ENCODE data around the gene TLE6.
"Not testable (repeated sequence)": the region's sequence is repeated elsewhere in the genome, so short reads cannot be mapped to it uniquely, and the experiment has no call there.

The TLE6 gene

DNA sequence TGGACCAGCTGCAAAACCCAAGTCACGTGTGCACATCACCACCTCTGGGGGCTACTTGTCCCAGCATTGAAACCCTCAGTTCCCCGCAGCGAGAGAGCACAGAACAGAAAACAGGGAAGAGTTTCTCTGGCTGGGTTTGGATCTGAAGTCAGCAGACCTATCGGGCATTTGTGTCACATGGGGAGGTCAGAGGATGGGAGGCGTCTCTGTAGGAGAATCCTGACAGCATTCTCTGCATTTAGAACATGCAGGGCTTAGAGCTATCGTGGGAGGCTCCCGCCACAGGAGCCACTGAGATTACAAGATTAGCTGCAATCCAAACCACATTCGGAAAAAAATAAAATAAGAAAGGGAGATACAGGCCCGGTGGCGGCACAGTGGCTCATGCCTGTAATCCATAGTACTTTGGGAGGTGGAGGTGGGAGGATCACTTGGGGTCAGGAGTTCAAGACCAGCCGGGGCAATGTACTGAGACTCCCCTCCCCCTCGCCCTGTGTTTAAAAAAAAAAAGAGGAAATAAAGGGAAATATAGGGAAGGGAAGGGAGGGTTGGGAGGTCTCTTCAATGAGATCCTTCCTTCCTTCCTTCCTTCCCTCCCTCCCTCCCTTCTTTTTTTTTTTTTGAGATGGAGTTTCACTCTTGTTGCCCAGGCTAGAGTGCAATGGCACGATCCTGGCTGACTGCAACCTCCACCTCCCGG is 2.9 kb upstream of the TLE6 start:
- DNase-seq (ENCODE audit: low read depth), result peak; percentile 17

DNA sequence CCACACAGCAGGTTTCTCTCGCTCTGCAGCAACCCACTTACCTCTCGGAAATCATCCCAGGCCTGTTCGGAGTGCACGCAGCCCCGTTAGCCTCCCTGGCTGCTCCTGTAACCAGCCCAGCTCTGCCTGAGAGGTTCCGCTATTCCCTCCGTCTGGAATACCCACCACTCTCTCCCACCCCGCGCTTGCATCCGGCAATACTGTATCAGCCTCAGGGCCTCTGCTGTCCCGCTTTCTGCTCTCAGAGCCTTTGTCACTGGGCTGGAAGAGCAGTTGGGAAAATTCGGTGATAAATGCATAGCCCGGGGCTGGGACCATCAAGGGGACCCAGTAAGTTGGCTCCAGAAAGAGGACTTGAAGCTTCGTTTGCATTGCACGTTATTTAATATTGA is 759 bp upstream of the TLE6 start:
- no peak for DNase-seq (ENCODE audit: low read depth)

DNA sequence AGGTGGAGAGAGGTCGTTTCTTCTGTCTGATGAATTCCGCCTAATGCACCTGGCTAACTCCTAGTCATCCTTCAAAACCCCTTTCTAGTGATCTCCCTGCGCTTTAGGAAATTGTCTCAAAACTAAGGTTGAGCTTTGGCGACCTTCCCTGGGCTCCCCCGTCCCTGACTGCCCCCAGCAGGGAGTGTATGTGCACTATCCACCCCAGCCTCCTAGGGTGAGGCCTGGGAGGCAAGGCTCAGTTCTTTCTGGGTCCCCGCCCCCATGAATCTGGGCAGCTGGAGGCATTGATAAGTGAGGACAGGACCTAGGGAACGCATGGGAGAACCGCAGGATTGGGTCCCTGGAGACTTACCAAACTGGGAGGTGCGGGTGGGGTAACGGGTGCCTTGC is 378 bp downstream of the TLE6 start:
- no peak for DNase-seq (ENCODE audit: low read depth)

DNA sequence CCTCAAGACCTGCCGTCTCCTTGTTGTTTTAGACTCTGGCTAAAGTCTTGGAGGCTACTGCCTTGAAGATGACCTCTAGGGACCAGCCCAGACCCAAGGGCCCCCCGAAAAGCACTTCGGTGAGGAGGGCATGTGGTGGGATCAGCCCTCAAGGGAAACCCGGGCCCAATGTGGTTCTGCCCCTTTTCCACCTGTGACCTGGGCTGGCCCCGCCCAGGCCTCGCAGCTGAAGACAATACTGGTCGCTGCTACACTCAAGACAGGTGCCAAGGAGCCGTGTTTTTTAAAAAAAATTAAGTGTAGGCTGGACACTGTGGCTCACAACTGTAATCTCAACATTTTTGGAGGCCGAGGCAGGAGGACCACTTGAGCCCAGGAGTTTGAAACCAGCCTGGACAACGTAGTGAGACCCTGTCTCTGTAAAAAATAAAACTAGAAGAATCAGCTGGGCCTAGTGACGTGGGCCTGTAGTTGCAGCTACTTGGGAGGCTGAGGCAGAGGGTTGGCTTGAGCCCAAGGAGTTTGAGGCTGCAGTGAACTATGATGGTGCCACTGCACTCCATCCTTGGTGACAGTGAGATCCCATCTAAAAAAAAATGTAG is 903 bp downstream of the TLE6 start:
- no peak for DNase-seq (ENCODE audit: low read depth)

DNA sequence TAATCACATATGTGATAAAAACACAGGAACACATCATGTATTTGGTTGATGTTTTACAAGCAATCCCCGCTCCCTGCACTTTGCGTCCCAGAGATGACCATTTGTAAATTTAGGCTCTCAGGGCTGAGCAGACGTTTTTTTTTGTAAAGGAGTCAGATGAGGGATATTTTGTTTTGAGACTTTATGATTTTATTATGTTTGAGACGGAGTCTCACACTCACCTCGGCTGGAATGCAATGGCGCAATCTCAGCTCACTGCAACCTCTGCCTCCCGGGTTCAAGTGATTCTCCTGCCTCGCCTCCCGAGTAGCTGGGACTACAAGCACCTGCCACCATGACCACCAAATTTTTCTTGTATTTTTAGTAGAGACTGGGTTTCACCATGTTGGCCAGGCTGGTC is 1.4 kb downstream of the TLE6 start:
- no peak for DNase-seq (ENCODE audit: low read depth)

DNA sequence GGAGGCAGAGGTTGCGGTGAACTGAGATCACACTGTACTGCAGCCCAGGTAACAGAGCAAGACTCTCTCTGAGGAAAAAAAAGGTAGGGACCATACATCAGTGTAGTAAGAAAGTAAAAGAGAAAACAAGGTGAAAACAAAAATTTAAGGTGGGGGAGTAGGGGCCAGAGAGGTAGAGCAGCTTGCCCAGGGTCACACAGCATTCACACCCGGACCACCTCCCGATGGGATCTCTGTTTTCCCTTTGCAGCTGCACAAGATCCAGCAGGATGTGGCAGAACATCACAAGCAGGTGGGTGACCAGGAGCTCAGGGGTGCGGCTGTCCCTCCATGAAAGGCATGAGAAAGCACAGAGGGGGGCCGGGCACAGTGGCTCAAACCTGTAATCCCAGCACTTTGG is 4.5 kb downstream of the TLE6 start:
- DNase-seq (ENCODE audit: low read depth), result no peak

DNA sequence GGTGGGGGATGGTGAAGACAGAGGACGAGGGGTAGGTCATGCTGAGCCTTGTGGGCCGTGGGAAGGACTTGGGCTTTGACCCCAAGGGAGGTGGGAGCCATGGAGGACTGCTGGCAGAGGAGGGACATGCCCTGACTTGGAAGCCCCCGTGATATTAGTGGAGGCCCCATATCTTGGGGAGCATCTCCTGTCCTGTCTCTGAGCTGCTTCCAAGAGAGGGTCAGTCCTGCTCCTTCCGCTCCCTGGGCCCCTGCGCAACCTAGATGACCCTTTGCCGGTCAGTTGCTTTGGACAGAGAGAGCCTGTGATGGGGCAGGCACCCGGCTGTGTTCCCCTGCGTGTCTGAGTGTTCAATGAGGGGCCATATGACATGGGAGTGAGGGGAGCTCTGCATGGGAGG is 5.2 kb downstream of the TLE6 start:
- no peak for DNase-seq (ENCODE audit: low read depth)

DNA sequence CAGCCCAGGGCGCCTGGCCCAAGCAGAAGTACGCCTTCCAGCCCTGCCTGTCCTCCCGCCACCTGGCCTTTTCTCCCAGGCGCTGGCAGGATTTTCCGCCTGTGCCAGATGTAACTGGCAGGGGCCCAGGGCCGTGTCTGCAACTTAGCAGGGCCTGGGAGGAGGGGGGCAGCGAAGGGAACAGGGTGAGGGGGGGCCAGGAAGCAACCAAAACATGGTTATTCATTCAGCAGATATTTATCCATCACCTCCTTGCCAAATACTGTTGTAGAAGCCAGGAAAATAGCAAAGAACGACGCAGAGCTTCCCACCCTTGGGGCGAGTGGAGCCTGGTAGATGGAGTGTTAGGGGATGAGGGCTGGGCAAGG is 5.6 kb downstream of the TLE6 start:
- DNase-seq (ENCODE audit: low read depth), result no peak

DNA sequence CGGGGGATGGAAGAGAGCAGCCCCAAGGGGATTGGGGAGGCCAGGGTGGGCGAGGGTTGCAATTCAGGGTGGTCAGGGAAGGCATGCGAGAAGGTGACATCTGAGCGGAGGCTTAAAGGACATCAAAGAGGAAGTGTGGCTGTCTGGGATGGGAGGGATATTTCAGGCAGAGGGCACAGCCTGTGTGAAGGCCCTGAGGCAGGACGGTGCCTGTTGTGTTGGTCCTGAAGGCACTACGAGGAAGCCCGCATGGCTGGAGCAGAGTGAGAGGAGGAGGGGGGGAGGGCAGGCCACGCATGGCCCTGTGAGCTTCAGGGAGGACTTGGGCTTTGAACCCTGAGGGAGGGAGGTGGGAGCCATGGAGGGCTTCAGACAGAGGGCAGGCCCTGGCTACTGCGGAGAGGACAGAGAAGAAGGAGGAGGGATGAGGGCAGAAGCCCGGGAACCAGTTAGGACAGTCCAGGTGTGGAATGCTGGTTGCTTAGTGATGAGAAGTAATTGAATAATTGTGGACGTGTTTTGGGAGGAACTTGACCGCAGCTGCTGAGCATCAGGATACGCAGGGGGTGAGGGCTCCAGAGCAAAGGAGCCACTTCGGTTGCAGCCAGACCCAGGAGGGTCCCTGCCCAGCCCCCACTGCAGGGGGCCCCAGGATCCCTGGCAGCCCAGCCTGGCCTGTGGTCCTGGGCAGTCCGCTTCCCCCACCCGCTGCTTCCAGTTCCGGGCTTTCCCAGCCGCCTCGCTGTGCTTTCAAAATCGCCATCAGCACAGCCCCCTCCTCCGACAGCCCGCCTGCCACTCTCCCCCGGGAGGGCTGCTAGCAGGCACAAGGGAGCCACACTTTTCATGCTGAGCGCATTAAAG is 6.2 kb downstream of the TLE6 start:
- no peak for DNase-seq (ENCODE audit: low read depth)

DNA sequence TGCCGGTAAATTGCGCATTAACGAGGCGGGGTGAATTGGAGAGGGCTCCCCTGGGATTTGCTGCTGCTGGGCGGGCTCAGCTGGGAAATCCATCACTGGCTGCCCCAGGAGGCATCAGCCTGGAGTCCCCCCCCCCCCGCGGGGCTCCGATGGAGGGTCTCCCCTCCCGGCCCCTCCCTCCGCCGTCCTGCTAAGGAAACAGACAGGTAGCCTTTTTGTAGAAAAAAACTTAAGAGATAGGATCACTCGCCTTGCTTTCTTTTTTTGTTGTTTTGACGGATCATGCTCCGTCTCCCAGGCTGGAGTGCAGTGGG is 6.8 kb downstream of the TLE6 start:
- DNase-seq (ENCODE audit: low read depth), result no peak

DNA sequence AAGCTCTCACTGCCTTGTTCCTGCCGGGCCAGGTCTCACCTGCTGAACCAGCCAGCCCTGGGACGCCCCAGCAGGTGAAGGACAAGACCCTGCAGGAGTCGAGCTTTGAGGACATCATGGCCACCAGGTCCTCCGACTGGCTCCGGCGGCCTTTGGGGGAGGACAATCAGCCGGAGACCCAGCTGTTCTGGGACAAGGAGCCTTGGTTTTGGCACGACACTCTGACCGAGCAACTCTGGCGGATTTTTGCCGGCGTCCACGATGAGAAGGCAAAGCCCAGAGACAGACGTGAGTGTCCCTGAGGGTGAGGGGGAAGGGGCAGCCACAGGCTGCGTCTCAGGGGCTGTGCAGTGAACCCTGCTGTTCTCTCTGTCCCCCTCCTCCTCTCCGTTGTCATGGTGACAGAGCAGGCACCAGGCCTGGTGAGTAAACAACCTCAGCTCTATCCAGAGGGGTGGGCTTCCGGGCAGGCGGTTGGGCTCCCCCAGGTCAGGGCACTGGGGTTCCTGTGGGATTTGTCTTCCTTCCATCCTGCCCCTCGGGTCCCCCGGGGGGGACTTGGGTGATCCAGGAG is 9.7 kb downstream of the TLE6 start:
- no peak for DNase-seq (ENCODE audit: low read depth)

DNA sequence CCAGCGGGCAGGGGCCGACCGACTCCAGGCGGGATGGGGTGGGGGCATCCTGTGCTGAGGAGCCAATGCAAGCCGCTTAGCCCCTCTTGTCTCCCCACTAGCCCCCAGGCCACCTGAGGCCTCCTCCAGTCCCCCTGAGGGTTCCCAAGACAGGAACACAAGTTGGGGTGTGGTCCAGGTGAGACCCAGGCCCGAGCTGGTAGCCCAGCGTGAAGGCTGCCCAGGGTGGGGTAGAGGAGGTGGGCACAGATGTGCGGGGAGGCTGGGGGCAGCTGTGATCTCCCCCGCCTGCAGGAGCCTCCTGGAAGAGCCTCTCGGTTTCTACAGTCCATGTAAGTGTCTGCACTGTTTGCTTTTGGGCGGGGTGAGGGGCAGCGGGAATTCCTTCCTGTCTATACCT is 10.4 kb downstream of the TLE6 start:
- no peak for DNase-seq (ENCODE audit: low read depth)

DNA sequence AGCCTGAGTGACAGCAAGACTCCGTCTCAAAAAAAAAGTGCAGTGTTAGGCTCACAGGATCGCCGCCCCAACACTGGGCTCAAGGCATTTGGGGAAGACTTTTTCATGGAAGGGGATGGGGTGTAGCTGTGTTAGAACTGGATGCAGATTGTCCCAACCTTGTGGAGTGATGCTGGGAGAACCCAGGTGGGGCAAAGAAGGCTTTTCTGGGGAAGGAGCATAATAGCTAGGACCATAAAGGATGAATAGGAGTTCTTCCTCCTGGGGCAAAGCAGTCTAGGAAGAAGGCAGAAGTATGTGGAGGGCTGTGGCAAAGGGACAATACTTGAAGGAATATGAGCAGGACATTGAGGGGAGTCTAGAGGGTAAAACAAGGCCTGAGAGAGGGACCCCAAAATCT is 11.2 kb downstream of the TLE6 start:
- DNase-seq (ENCODE audit: low read depth), result no peak

DNA sequence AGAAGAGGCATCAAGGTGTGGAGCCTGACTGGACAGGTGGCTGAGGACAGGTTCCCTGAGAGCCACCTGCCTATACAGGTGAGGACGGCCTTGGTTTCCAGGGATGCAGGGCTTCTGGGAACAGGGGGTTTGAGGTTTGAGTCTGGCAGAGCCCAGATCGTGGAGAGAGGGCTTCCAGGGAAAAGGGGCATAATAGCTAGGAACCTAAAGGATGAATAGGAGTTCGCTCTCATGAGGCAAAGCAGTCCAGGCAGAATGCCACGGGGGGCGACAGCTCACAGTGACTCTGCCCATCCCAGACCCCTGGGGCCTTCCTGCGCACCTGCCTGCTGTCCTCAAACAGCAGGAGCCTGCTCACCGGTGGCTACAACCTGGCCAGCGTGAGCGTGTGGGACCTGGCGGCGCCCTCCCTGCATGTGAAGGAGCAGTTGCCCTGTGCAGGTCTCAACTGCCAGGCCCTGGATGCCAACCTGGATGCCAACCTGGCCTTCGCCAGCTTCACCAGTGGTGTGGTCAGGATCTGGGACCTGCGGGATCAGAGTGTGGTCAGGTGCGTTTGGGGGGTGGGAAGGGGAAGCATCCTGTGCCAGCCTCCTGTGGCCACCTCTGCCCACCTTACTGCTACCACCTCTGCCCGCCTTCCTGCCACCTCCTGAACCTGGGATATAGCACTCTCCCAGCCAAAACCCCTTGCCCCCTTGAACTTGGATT is 12.0 kb downstream of the TLE6 start:
- no peak for DNase-seq (ENCODE audit: low read depth)

DNA sequence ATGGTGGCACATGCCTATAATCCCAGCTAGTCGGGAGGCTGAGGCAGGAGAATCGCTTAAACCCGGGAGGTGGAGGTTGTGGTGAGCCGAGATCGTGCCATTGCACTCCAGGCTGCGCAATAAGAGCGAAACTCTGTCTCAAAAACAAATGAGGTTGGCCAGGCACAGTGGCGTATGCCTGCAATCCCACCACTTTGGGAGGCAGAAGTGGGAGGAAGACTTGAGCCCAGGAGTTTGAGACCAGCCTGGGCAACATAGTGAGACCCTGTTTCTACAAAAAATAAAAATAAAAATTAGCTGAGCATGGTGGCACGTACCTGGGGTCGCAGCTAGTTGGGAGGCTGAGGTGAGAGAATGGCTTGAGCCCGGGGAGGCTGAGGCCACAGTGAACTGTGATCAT is 15.0 kb downstream of the TLE6 start:
- DNase-seq (ENCODE audit: low read depth), result not testable (repeated sequence)

DNA sequence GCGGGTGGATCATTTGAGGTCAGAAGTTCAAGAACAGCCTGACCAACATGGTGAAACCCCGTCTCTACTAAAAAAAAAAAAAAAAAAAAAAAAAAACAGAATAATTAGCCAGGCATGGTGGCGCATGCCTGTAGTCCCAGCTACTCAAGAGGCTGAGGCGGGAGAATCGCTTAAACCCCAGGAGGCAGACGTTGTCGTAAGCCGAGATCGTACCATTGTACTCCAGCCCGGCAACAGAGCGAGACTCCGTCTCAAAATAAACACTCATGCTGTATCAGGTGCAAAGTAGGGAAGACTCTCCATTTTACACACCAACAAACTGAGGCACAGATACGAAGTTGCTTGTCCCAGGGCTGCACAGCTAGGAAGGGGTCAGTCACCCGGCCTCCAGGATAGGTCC is 15.6 kb downstream of the TLE6 start:
- no peak for DNase-seq (ENCODE audit: low read depth)

DNA sequence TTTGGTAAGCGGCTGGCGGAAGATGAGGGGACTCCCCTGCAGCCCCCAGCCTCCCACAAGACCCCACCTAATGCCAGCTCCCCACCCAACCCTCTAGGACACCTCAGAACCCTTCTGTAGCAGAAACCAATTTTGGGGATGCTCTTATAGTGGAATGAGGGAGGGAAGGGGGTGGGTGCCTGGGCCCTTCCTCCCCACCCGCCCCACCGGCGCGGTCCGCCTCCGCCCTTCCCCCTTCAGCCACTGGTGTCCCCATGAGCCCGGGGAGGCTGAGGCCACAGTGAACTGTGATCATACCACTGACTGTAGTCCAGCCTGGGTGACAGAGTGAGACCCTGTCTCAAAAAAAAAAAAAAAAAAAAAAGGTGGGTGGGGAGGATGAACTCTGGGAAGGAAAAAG is 16.2 kb downstream of the TLE6 start:
- no peak for DNase-seq (ENCODE audit: low read depth)

DNA sequence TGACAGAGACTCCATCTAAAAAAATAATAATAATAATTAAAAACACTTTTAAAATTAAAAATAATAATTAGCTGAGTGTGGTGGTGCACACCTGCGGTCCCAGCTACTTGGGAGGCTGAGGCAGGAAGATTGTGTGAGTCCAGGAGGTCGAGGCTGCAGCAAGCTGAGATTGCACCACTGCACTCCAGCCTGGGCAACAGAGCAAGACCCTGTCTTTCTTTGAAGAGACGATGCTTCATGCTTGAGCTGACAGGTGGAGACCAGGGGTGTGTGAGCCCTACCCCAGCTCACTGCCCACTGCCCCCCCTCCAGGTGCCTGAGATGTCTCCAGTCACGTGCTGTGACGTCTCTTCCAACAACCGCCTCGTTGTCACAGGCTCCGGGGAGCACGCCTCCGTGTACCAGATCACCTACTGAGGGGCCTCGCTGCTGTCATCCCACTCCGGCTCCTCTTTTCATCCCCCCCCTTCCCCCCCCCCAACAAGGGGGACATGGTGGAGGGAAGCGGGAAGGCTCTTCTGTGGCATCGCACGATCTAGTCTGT is 17.3 kb downstream of the TLE6 start:
- DNase-seq (ENCODE audit: low read depth), result no peak

DNA sequence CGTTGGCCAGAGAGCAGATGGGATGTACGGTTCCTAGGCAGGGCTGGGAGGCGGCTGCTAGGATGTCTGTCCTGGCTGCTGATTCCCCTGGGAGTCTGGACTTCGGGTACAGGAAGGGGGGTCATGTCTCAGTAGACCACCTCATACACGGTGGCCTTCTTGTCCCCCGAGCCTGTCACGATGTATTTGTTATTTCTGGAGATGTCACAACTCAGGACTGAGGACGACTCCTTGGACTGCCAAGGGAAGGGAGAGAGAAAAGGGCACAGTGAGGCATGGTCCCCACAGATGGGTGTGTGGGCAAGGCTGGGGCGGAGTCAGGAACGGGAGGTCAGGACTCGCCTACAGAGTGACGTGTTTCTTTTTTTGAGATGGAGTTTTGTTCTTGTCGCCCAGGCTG is 20.4 kb downstream of the TLE6 start:
- DNase-seq (ENCODE audit: low read depth), result no peak

DNA sequence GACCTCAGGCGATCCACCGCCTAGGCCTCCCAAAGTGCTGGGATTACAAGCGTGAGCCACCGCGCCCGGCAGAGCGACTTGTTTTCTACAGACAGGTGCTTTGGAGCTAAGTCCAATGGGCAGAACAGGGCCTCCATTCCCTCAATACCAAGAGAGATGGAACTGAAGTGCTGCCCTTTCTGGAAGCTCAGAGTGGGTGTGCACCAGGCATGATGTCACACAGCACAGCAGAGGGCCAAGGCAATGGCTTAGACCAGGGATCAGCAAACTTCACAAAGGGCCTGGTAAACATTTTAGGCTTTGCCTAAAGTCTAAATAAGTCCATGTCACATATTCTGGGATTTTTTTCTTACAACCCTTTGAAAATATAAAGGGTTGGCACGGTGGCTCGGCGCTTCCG is 21.3 kb downstream of the TLE6 start:
- no peak for DNase-seq (ENCODE audit: low read depth)

DNA sequence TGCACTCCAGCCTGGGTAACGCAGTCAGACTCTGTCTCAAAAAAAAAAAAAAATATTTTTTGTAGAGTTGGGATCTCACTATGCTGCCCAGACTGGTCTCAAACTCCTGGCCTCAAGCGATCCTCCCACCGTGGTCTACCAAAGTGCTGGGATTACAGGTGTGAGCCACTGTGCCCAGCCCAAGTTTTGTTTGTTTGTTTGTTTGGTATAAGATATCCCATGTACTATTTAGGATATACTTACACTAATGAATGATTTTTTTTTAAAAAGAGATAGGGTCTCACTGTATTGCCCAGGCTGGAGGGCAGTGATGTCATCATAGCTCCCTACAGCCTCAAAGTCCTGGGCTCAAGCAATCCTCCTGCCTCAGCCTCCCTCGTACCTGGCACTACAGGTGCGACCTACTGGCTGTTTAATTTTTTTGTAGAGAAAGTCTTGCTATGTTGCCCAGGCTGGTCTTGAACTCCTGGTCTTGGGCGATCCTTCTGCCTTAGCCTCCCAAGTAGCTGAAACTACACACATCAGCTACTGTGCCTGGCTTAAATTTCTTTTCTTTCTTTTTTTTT is 24.0 kb downstream of the TLE6 start:
- no peak for DNase-seq (ENCODE audit: low read depth)

DNA sequence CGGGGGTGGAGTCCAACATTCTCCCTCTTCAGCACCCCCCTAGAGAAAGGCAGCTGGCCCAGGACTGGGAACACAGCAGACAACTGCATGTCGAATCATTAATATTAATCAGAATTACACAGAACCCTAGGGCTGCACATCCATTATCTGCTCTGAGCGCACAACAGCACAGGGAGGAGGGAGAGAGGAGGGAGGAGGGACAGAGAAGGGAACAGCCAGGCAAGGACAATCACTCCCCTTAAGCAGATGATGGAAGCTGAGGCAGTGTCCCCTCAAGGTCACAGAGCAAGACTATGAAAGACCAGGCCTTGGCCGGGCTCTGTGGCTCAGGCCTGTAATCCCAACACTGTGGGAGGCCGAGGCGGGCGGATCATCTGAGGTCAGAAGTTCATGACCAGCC is 25.7 kb downstream of the TLE6 start:
- DNase-seq (ENCODE audit: low read depth), result no peak

Data from activated T-cell treated with anti-CD3 and anti-CD28 coated beads for 48 hours (primary cell).